Ovary (tissue), 3 donors: ENCODE data around the gene MUC6.

Experiments used
- CTCF ChIP-seq, 3 donors: fragments of 450-650 bp in 2 of 3; fragments of 200-600 bp in 1 of 3; IDR thresholded peaks; one replicate each; pipeline versions ENCODE4 v1.5.1 to v1.8.0; 2016 to 2022; ENCODE audit warnings: antibody characterized with exemption in 3 of 3, mild to moderate bottlenecking in 1 of 3
- POLR2A ChIP-seq: fragments of 450-650 bp; IDR thresholded peaks from one replicate; pipeline ENCODE4 v1.6.1; 2017; ENCODE audit warnings: antibody characterized with exemption, mild to moderate bottlenecking, moderate library complexity
- donor health status: DM: no; HTN: no; CAD: no.

DNA sequence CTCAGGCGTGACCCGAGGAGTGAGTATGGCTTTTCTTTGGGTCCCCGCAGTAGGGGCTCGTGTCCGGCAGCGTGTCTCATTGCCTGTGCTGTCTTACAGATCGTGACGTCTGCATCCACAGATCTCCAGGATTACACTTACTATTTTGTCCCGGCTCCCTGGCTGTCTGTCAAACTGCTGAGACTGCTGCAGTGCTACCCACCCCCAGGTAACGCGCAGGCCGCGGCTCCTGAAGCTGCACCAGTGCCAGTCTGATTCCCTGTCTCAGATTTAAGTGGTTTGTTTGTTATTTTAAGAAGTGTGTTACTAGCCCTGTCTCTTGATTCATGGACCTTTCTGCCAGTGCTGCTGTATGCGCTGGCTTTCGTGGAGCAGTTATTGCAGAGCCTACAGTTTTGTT is 52.0 kb downstream of the MUC6 start:
- TF ChIP-seq CTCF (IDR thresholded peaks at IDR 0.05) = no peak
- no peak for TF ChIP-seq POLR2A
